GM19467 (cell line): ENCODE measurements around the gene TUSC1.
"Not testable (repeated sequence)": the region's sequence is repeated elsewhere in the genome, so short reads cannot be mapped to it uniquely, and the experiment has no call there.

Experiments used
- ATAC-seq: cut with Tn5 transposase; IDR thresholded peaks from one replicate; pipeline ENCODE4 v1.9.1; 2021; ENCODE audit warnings: mild to moderate bottlenecking, moderate library complexity; ENCODE audit not compliant: unreplicated experiment

TUSC1 gene

GRCh38 chr9:25678147-25678666 lies at the start of gene TUSC1:
Gene TUSC1 (minus strand): TSS chr9:25678444. CDS start chr9:25678312, 132 bp downstream.
- peak; percentile 51 for ATAC-seq

DNA sequence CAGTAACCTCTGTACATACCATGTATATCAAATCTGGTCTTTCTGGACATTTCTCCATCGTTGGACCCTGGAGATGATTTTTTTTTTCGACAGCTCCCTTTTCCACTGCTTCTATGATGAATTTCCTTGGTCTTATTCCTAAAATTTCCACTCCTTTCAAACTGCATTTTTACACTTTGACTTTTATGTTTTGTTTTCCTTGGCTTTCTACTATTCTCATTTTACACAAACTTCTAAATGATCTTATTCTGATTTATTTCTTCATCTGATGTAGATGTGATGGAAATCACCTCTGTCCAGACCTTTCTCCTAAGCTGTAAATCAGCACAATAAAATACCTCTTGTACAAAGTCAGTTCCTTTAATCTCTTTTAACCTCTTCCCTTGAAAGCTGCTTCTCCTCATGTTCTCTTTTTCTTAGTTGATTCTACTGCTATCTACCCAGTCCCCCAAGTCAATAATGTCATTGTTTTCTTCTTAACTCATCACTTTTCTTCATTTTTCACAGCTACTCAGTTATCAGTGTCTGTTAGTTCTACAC lies 48.7 kb upstream of the TUSC1 start:
- ATAC-seq = no peak

DNA sequence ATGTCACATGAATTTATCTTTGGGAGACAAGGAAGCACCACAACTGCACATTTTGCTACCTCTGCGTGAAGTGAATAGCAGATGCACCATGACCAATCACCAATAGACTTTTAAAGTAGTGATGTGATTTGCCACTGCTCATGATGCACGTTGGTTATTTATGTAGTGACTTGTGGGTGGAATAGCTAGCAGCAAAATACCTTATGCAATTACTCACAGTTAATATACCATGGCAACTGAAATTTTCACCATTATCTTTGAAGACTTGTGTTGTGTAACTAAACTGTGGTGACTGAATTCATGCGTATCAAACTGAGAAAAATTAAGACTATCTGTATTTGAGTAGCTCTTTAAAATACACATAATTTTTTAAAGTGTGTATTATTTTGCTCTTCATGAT lies 46.2 kb upstream of the TUSC1 start:
- no peak for ATAC-seq

DNA sequence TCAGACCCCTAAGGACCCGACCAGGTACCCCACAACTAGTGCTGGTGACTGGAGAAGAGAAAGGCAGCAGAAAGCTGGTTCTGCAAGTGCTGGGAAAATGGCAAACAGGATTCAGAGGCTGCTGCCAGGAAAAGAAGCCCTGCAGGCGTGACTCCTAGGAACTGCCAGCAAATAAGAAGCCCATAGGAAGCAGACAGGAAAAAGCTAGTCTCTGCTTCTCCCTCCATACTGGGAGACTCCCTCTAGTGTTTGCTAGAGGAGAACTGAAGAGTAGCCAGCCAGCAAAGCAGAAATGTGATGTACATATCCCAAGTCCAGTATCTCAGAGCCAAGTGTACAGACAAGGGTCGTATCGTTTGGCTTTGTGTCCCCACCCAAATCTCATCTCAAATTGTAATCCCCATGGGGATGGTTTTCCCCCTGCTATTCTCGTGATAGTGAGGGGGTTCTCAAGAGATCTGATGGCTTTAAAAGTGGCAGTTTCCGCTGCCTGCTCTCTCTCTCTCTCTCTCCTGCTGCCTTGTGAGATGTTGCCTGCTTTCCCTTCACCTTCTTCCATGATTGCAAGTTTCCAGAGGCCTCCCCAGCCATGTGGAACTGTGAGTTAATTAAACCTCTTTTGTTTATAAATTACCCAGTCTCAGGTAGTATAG lies 38.1 kb upstream of the TUSC1 start:
- ATAC-seq = no peak

DNA sequence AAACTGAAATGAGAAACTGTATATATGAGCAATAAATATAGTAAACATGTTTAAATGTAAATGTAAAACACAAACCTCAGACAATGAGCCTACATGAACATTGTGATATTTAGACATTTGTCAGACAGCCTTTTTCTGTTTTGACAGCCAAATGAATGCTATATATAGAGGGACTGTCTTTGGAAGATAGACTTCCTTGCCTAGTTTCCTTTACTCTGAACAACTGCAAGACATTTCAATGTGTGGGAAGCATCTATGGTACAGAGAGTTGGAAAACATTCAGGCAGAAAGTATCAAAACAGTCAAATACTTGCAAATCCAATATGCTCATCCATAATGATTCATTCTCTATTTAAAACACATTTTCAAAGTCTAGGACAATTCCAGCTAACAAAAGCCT lies 31.7 kb upstream of the TUSC1 start:
- ATAC-seq = no peak

DNA sequence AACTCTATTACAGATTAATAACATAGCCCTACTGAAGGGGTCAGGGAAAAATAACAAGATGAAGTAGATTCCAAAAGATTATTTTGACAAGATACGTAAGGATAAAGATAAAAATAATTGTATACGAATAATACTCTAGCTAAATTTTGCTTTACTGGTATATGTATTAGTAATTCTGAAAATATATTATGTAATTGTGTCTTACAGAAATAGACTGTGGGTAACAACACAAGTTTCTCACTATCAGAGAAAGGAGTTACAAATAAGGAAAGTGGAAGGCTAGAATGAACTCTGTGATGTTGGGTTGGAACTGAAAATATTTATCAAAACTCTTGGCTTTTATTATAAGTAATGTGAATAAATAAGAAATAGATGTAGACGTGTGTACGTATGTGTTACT lies 26.6 kb upstream of the TUSC1 start:
- no peak for ATAC-seq

- ATAC-seq = no peak
Measured at GRCh38 chr9:25703701-25704357, 25.6 kb upstream of the TUSC1 start.

- ATAC-seq = no peak
Measured at GRCh38 chr9:25702536-25702935, 24.3 kb upstream of the TUSC1 start.

GRCh38 chr9:25700899-25701298 lies 22.7 kb upstream of the TUSC1 start:
- ATAC-seq = not testable (repeated sequence)

DNA sequence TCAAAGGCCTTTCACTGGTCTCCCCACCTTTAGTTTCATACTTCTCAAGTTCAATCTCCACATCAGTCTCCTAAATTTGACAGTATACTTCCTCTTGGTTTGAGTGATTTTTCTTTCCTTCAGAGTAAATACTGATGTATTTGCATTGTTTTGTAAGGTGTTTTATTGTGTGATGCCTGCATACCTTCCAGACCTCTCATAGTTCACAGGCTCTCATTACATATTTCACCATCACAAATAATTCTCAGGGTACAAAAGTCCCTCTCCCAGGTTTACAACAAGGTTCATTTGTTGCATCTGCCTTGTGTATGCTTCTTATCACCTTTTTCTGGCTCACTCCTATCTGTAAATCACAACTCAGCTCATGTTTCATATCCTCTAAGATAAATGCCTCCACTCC lies 22.2 kb upstream of the TUSC1 start:
- ATAC-seq = no peak

DNA sequence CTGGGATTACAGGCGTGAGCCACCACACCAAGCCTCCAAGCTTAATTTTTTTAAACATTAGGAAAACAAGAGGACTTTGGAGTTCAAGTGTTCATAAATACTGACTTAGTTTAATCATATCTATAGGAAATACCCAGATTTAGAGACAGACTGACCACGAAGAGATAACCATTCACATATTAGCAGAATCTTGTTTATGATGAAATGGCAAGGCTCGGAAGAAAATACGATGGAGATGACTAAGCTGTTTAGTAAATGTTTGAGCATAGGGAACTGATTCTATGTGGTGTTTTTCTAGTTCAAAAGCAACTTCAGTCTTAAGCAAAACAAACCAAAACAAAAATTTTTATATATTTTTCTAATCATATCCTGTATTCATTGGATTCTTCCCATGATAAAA lies 13.5 kb upstream of the TUSC1 start:
- ATAC-seq = no peak

GRCh38 chr9:25684321-25684720 lies 6.1 kb upstream of the TUSC1 start:
- ATAC-seq = no peak

DNA sequence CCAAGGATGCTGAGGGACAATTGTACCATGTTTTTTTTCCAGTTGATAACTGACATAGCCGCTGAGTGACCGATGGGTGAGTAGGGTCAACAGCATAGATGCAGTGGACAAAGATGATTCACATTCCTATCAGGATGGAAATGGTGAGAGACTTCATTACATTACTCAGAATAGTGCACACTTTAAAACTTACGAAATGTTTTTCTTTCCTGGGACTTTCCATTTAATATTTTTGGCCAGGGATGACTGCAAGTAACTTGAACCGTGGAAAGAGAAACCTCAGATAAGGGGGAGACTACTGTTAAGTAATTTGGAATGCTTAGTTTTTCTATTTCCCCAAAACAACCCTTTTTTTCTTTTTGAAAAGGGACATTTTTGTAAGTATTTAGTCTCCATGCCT lies 3.0 kb upstream of the TUSC1 start:
- no peak for ATAC-seq

DNA sequence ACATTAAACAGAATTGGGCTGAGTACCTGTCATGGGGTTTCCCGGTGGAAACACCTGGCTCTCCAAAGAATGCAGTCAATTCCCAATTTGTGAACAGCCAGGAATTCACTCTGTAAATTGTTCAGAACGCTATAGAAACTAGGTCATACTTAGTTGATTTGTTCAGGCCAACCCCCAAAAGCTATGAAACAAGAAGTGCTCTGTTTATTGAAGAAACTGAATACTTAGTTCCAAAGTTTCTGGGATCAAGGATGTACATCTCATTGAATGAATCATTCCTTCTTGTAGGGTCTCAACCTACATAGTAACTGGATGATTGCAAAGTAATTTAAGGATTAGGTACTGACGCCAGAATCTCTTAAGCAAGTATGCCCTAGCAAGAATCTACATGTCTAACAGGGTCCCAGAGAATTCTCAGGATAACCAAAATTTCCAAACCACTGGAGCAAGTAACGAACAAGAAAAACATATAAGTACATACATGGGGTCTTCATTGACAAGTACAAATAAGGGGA lies 659 bp upstream of the TUSC1 start:
- ATAC-seq = no peak

GRCh38 chr9:25677301-25678146 lies 720 bp downstream of the TUSC1 start:
- peak; percentile 25 for ATAC-seq

DNA sequence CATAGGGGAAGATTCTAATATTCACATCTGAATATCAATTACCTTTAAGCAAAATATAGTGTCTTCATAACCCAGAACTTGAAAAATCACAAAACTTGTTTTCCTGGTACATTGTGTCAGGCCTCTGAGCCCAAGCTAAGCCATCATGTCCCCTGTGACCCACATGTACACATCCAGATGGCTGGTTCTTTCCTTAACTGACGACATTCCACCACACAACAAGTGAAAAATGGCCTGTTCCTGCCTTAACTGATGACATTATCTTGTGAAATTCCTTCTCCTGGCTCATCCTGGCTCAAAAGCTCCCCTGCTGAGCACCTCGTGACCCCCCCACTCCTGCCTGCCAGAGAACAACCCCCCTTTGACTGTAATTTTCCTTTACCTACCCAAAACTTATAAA lies 2.4 kb downstream of the TUSC1 start:
- not testable (repeated sequence) for ATAC-seq

DNA sequence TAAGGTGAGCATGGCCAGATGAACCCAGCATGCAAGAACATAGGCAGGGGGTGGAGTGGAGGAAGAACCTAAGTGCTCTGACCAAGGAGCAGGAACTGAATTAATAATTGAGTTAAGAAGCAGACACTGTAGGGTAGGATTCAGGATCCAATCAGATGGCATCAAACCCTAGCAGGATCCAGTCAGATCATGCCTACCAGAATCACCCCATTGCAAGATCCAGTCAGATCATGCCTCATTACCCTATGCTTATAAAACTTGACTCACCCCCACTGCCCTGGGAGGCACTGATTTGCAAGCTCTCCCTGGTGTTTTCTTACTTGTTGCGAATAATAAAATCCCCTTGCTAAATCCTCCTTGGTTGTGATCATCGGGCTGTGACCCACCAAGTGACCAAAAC lies 19.7 kb downstream of the TUSC1 start:
- ATAC-seq = no peak

DNA sequence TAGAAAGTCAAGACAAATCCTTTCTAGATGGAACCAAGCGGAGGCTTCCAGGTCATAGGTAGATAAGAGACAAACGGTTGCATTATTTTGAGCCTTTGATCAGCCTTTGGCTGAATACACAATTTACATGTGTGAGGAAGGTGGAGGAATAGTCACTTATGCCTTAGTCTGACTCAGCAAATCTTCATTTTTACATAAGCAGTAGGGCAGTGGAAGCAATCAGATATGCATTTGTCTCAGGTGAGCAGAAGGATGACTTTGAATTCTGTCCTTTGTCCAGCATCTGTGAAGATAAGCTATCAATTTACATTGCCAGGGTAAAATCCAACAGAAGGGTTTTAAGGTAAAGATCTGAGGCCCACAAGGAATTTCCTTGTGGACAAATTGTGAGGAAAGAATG lies 23.8 kb downstream of the TUSC1 start:
- ATAC-seq = no peak

DNA sequence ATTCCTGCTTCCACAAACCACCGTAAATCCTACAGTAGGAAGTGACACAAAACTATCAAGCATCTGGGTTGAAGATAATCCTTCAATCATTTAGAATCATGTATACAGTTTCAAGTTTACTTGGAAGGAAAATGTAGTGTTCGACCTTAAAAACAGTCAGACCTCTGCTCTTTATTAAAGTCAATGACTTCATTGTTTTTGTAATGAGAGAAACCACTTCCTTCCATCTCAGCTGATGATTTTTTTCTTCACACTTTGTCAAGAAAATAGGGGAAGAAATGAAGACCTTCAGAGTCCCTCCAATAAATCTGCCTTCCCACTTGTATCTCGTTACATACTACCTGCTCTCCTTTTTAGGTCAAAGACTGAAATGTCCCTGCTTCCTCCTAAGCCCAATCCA lies 30.1 kb downstream of the TUSC1 start:
- ATAC-seq = no peak

DNA sequence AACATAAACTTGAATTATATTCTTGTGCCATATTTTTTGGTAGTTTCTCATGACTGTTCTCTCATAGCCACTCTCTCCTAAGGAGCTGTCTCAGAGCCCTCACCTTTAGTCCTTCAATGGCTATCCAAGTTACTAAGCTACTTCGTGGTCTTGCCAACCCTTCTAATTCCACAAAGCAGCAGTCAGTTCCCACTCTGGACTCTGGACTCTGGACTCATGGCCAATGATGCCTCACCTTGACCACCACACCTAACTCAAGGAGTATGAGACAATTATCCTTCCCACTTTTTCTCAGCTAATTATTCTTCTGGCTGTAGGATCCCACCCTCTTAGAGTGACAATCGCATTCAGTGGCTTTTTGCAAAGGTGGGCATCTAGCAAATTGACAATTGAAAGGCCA lies 42.2 kb downstream of the TUSC1 start:
- no peak for ATAC-seq

GRCh38 chr9:25629231-25629630 lies 49.0 kb downstream of the TUSC1 start:
- ATAC-seq = no peak
